SK-N-SH treated with all-trans-retinoic acid at 6 μM for 48 hours (cell line): ENCODE measurements around the gene NFAM1.

Experiments used
- ATAC-seq: fragments of 200-7000 bp; cut with Tn5 transposase; 3 replicates; pipeline ENCODE4 v1.9.1; 2020; ENCODE audit warnings: mild to moderate bottlenecking, moderate library complexity
- ARNTL ChIP-seq: fragments of 450-650 bp; formaldehyde crosslinking; IDR thresholded peaks from 2 replicates; pipeline ENCODE4 v1.5.0; 2020; ENCODE audit warnings: low read depth, mild to moderate bottlenecking, moderate library complexity, borderline replicate concordance
- BACH2 ChIP-seq: fragments of 250-450 bp; sonication (Bioruptor Pico); IDR thresholded peaks from 2 replicates; pipeline ENCODE4 v1.9.0; 2021; ENCODE audit warnings: mild to moderate bottlenecking, borderline replicate concordance
- CSDC2 ChIP-seq: fragments of 250-450 bp; sonication (Bioruptor Pico); IDR thresholded peaks from 2 replicates; pipeline ENCODE4 v1.5.0; 2020; ENCODE audit warnings: mild to moderate bottlenecking, moderate library complexity
- ESRRG ChIP-seq: fragments of 250-450 bp; sonication (Bioruptor Pico); IDR thresholded peaks from 2 replicates; pipeline ENCODE4 v1.6.1; 2021; ENCODE audit warnings: mild to moderate bottlenecking
- GLIS3 ChIP-seq: fragments of 250-450 bp; sonication (Bioruptor Pico); IDR thresholded peaks from 2 replicates; pipeline ENCODE4 v1.5.0; 2020; ENCODE audit warnings: mild to moderate bottlenecking, moderate library complexity
- ISL1 ChIP-seq: fragments of 250-450 bp; sonication (Bioruptor Pico); IDR thresholded peaks from 2 replicates; pipeline ENCODE4 v2.1.2; 2022; ENCODE audit warnings: mild to moderate bottlenecking, moderate library complexity
- OSR1 ChIP-seq: fragments of 250-450 bp; sonication (Bioruptor Pico); IDR thresholded peaks from 2 replicates; pipeline ENCODE4 v1.8.0; 2022; ENCODE audit warnings: moderate library complexity, mild to moderate bottlenecking, inconsistent platforms
- PPARA ChIP-seq: fragments of 250-450 bp; sonication (Bioruptor Pico); IDR thresholded peaks from 2 replicates; pipeline ENCODE4 v1.5.0; 2020; ENCODE audit warnings: mild to moderate bottlenecking, borderline replicate concordance
- RARB ChIP-seq: fragments of 250-450 bp; sonication (Bioruptor Pico); IDR thresholded peaks from 2 replicates; pipeline ENCODE4 v1.8.0; 2021; ENCODE audit warnings: mild to moderate bottlenecking, moderate library complexity
- SNAI2 ChIP-seq: fragments of 250-450 bp; sonication (Bioruptor Pico); IDR thresholded peaks from 2 replicates; pipeline ENCODE4 v1.5.0; 2020; ENCODE audit warnings: mild to moderate bottlenecking, moderate library complexity
- TCF4 ChIP-seq: fragments of 250-450 bp; sonication (Bioruptor Pico); IDR thresholded peaks from 2 replicates; pipeline ENCODE4 v1.8.0; 2021; ENCODE audit warnings: mild to moderate bottlenecking, moderate library complexity, borderline replicate concordance
- TOX ChIP-seq: fragments of 250-450 bp; sonication (Bioruptor Pico); IDR thresholded peaks from 2 replicates; pipeline ENCODE4 v1.8.0; 2021; ENCODE audit warnings: mild to moderate bottlenecking, moderate library complexity, borderline replicate concordance
- ZC3H10 ChIP-seq: fragments of 250-450 bp; sonication (Bioruptor Pico); IDR thresholded peaks from 2 replicates; pipeline ENCODE4 v1.5.1; 2021; ENCODE audit warnings: mild to moderate bottlenecking, moderate library complexity
- ZFP3 ChIP-seq: fragments of 250-450 bp; sonication (Bioruptor Pico); IDR thresholded peaks from 2 replicates; pipeline ENCODE4 v1.5.0; 2020; ENCODE audit warnings: mild to moderate bottlenecking, moderate library complexity
- ZFP30 ChIP-seq: fragments of 450-650 bp; formaldehyde crosslinking; IDR thresholded peaks from 2 replicates; pipeline ENCODE4 v1.5.0; 2022; ENCODE audit warnings: mild to moderate bottlenecking, moderate library complexity
- ZNF565 ChIP-seq: fragments of 450-650 bp; formaldehyde crosslinking; conservative IDR thresholded peaks from 2 replicates; pipeline ENCODE4 v1.5.0; 2020; ENCODE audit warnings: low read depth, mild to moderate bottlenecking, moderate library complexity
- ZNF70 ChIP-seq: fragments of 450-650 bp; formaldehyde crosslinking; IDR thresholded peaks from 2 replicates; pipeline ENCODE4 v1.5.0; 2020; ENCODE audit warnings: mild to moderate bottlenecking, moderate library complexity
- ZNF8 ChIP-seq: fragments of 450-650 bp; formaldehyde crosslinking; IDR thresholded peaks from 2 replicates; pipeline ENCODE4 v1.5.0; 2020; ENCODE audit warnings: mild to moderate bottlenecking, moderate library complexity
- TF ChIP-seq, protein P1 (sequence below): fragments of 250-450 bp; sonication (Bioruptor Pico); IDR thresholded peaks from 2 replicates; pipeline ENCODE4 v1.5.1; 2020; ENCODE audit warnings: low read depth, mild to moderate bottlenecking, moderate library complexity
- TF ChIP-seq, protein P2 (sequence below): fragments of 250-450 bp; sonication (Bioruptor Pico); IDR thresholded peaks from 2 replicates; pipeline ENCODE4 v1.5.1; 2021; ENCODE audit warnings: mild to moderate bottlenecking, moderate library complexity
- TF ChIP-seq, protein P3 (sequence below): fragments of 250-450 bp; sonication (Bioruptor Pico); IDR thresholded peaks from 2 replicates; pipeline ENCODE4 v1.5.0; 2020; ENCODE audit warnings: mild to moderate bottlenecking, moderate library complexity
- TF ChIP-seq, protein P4 (sequence below): fragments of 250-450 bp; sonication (Bioruptor Pico); IDR thresholded peaks from 2 replicates; pipeline ENCODE4 v1.8.0; 2020; ENCODE audit warnings: mild to moderate bottlenecking, moderate library complexity, borderline replicate concordance

The NFAM1 gene

DNA sequence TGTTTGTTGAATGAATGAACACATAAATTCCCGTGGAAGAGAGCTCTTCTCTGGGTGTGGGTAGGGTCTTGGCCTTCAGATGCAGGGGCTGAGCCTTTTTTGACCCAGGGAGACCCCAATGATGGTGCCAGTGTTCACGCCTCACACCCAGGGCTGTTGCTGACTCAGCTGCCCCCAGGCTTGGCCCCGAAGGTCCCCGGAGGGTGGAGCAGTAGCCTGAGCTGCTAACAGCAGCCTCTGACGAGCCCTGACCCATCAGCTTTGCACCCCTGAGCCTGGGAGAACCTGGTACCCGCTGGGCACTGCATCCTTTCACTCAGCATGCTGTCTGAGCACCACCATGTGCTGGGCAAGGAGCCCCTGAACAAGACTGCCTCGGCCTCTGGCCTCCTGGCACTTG lies 23.9 kb downstream of the NFAM1 start:
- TF ChIP-seq TOX: no peak
- TF ChIP-seq ZC3H10 (CRISPR knock-in tag): no peak
- no peak for TF ChIP-seq TCF4
- TF ChIP-seq ARNTL (CRISPR knock-in tag): no peak
- TF ChIP-seq ISL1: no peak
- no peak for TF ChIP-seq ZNF565
- TF ChIP-seq ZFP3 (CRISPR knock-in tag): no peak
- TF ChIP-seq, protein P1, sequence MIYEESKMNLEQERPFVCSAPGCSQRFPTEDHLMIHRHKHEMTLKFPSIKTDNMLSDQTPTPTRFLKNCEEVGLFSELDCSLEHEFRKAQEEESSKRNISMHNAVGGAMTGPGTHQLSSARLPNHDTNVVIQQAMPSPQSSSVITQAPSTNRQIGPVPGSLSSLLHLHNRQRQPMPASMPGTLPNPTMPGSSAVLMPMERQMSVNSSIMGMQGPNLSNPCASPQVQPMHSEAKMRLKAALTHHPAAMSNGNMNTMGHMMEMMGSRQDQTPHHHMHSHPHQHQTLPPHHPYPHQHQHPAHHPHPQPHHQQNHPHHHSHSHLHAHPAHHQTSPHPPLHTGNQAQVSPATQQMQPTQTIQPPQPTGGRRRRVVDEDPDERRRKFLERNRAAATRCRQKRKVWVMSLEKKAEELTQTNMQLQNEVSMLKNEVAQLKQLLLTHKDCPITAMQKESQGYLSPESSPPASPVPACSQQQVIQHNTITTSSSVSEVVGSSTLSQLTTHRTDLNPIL (CRISPR knock-in tag): no peak
- TF ChIP-seq SNAI2 (CRISPR knock-in tag): no peak
- TF ChIP-seq, protein P2, sequence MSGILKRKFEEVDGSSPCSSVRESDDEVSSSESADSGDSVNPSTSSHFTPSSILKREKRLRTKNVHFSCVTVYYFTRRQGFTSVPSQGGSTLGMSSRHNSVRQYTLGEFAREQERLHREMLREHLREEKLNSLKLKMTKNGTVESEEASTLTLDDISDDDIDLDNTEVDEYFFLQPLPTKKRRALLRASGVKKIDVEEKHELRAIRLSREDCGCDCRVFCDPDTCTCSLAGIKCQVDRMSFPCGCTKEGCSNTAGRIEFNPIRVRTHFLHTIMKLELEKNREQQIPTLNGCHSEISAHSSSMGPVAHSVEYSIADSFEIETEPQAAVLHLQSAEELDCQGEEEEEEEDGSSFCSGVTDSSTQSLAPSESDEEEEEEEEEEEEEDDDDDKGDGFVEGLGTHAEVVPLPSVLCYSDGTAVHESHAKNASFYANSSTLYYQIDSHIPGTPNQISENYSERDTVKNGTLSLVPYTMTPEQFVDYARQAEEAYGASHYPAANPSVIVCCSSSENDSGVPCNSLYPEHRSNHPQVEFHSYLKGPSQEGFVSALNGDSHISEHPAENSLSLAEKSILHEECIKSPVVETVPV (CRISPR knock-in tag): no peak
- no peak for TF ChIP-seq BACH2
- no peak for TF ChIP-seq RARB (CRISPR knock-in tag)
- no peak for TF ChIP-seq CSDC2 (CRISPR knock-in tag)
- TF ChIP-seq ZNF70 (CRISPR knock-in tag): no peak
- TF ChIP-seq, protein P3, sequence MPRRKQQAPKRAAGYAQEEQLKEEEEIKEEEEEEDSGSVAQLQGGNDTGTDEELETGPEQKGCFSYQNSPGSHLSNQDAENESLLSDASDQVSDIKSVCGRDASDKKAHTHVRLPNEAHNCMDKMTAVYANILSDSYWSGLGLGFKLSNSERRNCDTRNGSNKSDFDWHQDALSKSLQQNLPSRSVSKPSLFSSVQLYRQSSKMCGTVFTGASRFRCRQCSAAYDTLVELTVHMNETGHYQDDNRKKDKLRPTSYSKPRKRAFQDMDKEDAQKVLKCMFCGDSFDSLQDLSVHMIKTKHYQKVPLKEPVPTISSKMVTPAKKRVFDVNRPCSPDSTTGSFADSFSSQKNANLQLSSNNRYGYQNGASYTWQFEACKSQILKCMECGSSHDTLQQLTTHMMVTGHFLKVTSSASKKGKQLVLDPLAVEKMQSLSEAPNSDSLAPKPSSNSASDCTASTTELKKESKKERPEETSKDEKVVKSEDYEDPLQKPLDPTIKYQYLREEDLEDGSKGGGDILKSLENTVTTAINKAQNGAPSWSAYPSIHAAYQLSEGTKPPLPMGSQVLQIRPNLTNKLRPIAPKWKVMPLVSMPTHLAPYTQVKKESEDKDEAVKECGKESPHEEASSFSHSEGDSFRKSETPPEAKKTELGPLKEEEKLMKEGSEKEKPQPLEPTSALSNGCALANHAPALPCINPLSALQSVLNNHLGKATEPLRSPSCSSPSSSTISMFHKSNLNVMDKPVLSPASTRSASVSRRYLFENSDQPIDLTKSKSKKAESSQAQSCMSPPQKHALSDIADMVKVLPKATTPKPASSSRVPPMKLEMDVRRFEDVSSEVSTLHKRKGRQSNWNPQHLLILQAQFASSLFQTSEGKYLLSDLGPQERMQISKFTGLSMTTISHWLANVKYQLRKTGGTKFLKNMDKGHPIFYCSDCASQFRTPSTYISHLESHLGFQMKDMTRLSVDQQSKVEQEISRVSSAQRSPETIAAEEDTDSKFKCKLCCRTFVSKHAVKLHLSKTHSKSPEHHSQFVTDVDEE (CRISPR knock-in tag): no peak
- no peak for ATAC-seq

DNA sequence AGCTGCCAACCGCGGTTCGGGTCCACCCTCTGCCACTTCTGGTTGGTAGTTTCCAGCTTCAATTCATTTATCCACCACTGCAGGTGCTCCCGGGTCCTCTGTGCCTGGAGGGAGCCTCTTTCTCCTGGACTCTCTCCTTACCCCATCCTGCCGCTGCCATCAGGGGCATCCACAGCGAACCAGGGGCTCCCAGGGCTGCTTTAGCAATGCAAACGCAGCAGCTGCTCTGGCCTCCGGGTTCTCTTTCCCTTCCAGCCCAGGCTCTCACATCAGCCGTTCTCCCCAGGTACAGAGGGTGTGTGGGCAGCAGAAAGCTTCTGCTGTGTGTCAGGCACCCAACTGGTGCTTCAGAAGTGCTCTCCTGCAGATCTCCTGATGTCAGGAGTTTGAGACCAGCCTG lies 27.9 kb downstream of the NFAM1 start:
- TF ChIP-seq OSR1 (CRISPR knock-in tag): no peak
- no peak for TF ChIP-seq PPARA (CRISPR knock-in tag)
- no peak for TF ChIP-seq TOX
- no peak for TF ChIP-seq ZFP30 (CRISPR knock-in tag)
- no peak for TF ChIP-seq ISL1
- TF ChIP-seq ZNF70 (CRISPR knock-in tag): no peak
- TF ChIP-seq ZNF8: no peak
- no peak for TF ChIP-seq BACH2
- no peak for TF ChIP-seq GLIS3 (CRISPR knock-in tag)
- TF ChIP-seq SNAI2 (CRISPR knock-in tag): no peak
- TF ChIP-seq, protein P1 (CRISPR knock-in tag): no peak
- TF ChIP-seq, protein P2 (CRISPR knock-in tag): no peak
- TF ChIP-seq ESRRG (CRISPR knock-in tag): no peak
- TF ChIP-seq ARNTL (CRISPR knock-in tag): no peak
- no peak for TF ChIP-seq ZFP3 (CRISPR knock-in tag)
- TF ChIP-seq, protein P4, sequence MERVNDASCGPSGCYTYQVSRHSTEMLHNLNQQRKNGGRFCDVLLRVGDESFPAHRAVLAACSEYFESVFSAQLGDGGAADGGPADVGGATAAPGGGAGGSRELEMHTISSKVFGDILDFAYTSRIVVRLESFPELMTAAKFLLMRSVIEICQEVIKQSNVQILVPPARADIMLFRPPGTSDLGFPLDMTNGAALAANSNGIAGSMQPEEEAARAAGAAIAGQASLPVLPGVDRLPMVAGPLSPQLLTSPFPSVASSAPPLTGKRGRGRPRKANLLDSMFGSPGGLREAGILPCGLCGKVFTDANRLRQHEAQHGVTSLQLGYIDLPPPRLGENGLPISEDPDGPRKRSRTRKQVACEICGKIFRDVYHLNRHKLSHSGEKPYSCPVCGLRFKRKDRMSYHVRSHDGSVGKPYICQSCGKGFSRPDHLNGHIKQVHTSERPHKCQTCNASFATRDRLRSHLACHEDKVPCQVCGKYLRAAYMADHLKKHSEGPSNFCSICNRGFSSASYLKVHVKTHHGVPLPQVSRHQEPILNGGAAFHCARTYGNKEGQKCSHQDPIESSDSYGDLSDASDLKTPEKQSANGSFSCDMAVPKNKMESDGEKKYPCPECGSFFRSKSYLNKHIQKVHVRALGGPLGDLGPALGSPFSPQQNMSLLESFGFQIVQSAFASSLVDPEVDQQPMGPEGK: no peak
- no peak for TF ChIP-seq ZNF565
- TF ChIP-seq CSDC2 (CRISPR knock-in tag): no peak
- ATAC-seq: no peak
